Cerebellar cortex (tissue), 1 donor: ENCODE data around the gene RPL3.

ENCODE experiments used
- DNase-seq: peaks from one replicate; pipeline ENCODE4 v3.0.0-alpha.2; 2015; ENCODE audit warnings: low spot score

Gene RPL3

GRCh38 chr22:39317084-39317774 is 2.2 kb downstream of the RPL3 start:
- no peak for DNase-seq

GRCh38 chr22:39316440-39317083 is 2.9 kb downstream of the RPL3 start:
- DNase-seq, result peak; percentile 86

GRCh38 chr22:39315389-39315788 is 4.0 kb downstream of the RPL3 start:
- no peak for DNase-seq

- DNase-seq, result peak; percentile 55
These were observed 5.0 kb downstream of the RPL3 start for GRCh38 chr22:39314251-39314971.

GRCh38 chr22:39313258-39314001 is 6.0 kb downstream of the RPL3 start:
- DNase-seq, result peak; percentile 66

- peak; percentile 56 for DNase-seq
These were observed 7.0 kb downstream of the RPL3 start for GRCh38 chr22:39312410-39312809.

GRCh38 chr22:39311592-39312400 is 7.6 kb downstream of the RPL3 start:
- DNase-seq, result peak; percentile 85

GRCh38 chr22:39309881-39310714 is 9.3 kb downstream of the RPL3 start:
- DNase-seq, result peak; percentile 53

- no peak for DNase-seq
These were observed 10.0 kb downstream of the RPL3 start for GRCh38 chr22:39309364-39309861.

GRCh38 chr22:39308614-39309363 is 10.6 kb downstream of the RPL3 start:
- no peak for DNase-seq

- DNase-seq, result peak; percentile 61
These were observed 12.7 kb downstream of the RPL3 start for GRCh38 chr22:39306456-39307361.

GRCh38 chr22:39303892-39304671 is 15.3 kb downstream of the RPL3 start:
- no peak for DNase-seq

GRCh38 chr22:39303358-39303757 is 16.1 kb downstream of the RPL3 start:
- DNase-seq, result no peak

GRCh38 chr22:39302431-39302960 is 16.9 kb downstream of the RPL3 start:
- DNase-seq, result no peak

GRCh38 chr22:39301926-39302325 is 17.5 kb downstream of the RPL3 start:
- peak; percentile 24 for DNase-seq

GRCh38 chr22:39301108-39301507 is 18.3 kb downstream of the RPL3 start:
- DNase-seq, result no peak

GRCh38 chr22:39300186-39300830 is 19.1 kb downstream of the RPL3 start:
- peak; percentile 20 for DNase-seq
